ENCODE results near the gene ANTXR1.
A peak's percentile ranks its signal among the peaks of the same experiment; 100 is the strongest.
"Not testable (repeated sequence)": the region's sequence is repeated elsewhere in the genome, so short reads cannot be mapped to it uniquely, and the experiment has no call there.

The ANTXR1 gene

DNA sequence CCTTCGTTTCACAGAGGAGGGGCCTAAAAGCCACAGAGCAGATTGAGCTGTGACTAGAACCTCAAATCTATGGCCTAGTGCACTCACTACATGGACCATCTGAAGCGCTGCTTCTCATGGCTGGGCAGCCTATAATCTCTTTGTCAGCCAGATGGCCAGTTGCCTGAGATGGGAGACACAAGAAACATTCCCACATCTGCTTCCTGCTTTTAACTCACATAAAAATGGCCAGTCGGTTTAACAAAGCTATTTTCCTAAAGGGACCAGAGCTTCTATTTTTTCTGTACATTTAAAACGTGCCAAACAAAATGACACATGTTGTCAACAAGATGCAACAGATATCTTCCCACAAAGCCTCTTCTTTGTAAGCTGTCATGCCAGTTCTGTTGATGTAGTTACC is 200.2 kb downstream of the ANTXR1 start:
- no peak for DNase-seq

- DNase-seq: peak in 2 of 14 donors; percentile 7 to 10
Measured at GRCh38 chr2:69213782-69214181, 200.8 kb downstream of the ANTXR1 start.

DNA sequence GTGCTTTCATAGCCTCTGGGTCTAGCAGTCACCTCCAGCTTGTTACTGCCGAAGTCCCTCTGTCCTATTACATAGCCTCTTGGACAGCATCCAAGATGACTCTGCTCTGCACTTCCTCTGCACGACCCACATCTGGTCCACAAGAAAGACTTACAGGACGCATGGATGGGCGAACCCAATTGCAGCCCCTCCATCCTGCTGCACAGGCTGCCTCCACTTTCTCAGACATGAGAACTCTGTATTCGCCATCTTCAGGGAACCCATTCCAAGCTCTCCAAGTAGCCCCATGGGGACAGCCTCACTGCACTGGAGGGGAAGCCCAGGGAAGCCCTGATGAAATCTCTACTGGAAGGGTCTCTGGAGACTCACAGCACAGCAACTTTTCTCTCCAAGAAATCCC is 201.9 kb downstream of the ANTXR1 start:
- no peak for DNase-seq

DNA sequence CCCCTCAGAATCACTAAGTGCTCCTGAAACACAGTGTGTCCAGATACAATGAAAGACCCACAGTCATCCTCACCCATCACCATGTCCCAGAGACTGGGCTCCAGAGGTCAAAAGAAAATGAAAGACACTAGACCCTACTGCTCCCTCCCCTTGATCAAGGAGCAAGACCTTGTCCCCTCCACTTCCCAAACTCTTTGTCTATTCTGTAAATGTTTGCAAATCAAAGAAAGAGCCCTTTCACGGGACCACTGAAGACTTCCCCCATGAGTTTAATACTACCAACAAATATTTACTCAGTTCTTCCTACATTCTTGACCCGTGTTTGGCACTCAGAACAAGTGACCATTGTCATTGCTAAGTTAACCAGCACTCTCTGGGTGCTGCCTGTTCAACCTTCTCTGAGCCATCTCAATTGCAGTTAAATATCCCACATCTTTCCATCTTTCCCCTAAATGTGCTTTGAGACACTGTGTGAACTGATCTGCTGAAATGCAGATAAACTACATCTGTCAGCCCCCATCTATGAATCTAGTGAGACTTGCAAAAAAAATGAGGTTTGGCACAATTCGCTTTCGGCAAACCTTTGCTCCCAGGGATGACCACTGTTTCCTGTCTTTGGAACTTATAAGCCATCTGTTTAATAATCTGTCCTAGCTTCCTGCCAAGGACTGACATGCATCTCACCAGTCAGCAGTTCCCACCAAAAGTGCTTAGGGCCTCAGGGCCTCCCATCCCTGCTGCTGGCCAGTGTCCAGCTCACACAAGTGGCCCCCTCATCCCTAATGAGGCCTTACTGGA is 203.8 kb downstream of the ANTXR1 start:
- DNase-seq: no peak

- no peak for DNase-seq
Measured at GRCh38 chr2:69217333-69218080, 204.5 kb downstream of the ANTXR1 start.

DNA sequence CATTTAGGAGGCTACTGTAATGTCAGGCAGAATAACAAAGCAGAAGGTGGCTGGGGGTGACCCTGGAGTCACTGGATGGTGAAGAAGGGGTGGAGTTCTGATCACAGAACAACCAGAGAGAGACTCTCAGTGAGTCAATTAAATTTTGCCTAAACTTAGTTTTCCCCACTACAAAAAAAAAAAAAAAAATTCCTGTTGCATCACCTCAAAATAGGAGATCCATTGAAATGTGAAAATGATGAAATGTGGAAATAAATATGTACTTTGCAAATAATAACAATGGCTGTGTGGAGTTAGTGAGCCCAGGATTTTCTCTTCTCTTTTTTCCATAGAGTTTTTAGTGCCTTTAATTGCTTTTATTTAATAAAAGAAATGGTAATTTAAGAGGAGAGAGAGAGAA is 208.5 kb downstream of the ANTXR1 start:
- no peak for DNase-seq

- DNase-seq: peak in 1 of 14 donors; percentile 9
Measured at GRCh38 chr2:69221960-69222751, 209.2 kb downstream of the ANTXR1 start.

GRCh38 chr2:69222953-69223658 is 210.1 kb downstream of the ANTXR1 start:
- no peak for DNase-seq

DNA sequence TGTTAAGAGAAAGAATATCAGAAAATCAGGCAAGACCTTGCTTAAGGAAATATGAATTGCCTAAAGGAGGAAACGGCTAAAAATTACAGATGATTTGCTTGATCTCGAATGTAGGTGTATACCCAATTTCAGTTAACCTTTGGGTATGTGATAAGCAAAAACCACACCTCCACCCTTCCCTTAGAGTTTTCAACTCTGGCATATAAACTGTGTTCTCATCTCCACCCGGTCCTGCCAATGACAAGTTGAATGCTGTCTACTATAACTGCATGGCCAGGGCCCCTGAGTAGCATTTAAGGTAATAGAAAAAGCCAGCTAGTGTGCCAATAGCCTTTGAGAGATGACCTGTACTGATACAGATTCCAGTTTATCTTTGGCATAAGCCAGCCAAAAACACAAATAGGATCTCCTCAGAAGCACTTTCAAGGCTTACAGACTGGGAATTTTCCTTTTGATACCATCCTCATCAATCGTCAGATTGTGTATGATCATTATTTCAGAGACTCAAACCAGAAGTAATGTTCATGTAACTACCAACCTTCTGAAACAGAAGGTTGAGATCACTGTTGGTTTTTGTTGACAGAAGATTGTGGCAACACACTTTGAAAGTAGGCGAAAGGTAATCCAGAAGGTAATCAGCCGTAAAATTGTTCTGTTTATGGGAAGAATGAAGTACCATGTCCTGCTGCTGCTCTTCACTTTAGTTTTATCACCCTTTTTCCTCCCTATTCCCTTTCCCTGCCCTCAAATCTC is 211.0 kb downstream of the ANTXR1 start:
- no peak for DNase-seq

GRCh38 chr2:69224512-69224837 is 211.5 kb downstream of the ANTXR1 start:
- DNase-seq: no peak

DNA sequence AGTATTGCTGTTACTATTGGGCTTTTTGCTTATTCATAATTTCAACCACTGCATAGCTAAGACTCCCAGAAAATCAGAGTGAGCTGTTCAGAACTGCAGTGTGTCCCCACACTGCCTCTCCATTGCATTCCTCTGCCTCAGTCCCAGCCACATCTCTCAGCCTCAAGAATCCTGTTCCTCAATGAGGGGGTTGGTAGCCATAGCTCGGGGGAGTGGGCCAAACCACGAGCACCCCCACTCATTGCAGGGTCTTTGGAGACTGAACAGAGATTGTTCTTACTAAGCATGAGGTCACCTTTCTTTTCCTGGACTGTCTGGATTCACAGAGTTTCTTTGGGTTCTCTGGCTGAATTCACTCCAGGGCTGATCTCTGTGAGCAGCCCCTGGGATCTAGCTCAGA is 213.0 kb downstream of the ANTXR1 start:
- DNase-seq: no peak

- DNase-seq: no peak
Measured at GRCh38 chr2:69226903-69227302, 213.9 kb downstream of the ANTXR1 start.

- no peak for DNase-seq
Measured at GRCh38 chr2:69227716-69228115, 214.7 kb downstream of the ANTXR1 start.

GRCh38 chr2:69230946-69231345 is 218.0 kb downstream of the ANTXR1 start:
- not testable (repeated sequence) for DNase-seq

GRCh38 chr2:69231612-69232277 is 218.8 kb downstream of the ANTXR1 start:
- no peak for DNase-seq

DNA sequence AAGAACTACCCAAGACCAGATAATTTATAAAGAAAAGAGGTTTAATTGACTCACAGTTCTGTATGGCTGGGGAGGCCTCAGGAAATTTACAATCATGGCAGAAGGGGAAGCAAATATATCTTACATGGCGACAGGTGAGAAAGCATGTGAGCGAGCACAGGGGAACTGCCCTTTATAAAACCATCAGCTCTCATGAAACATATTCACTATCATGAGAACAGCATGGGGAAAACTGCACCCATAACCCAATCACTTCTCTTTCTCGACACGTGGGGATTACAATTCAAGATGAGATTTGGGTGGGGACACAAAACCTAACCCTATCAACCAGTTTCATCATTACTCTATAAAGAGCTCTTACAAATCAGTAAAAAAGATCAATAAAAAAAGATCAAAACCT is 222.9 kb downstream of the ANTXR1 start:
- DNase-seq: not testable (repeated sequence)

DNA sequence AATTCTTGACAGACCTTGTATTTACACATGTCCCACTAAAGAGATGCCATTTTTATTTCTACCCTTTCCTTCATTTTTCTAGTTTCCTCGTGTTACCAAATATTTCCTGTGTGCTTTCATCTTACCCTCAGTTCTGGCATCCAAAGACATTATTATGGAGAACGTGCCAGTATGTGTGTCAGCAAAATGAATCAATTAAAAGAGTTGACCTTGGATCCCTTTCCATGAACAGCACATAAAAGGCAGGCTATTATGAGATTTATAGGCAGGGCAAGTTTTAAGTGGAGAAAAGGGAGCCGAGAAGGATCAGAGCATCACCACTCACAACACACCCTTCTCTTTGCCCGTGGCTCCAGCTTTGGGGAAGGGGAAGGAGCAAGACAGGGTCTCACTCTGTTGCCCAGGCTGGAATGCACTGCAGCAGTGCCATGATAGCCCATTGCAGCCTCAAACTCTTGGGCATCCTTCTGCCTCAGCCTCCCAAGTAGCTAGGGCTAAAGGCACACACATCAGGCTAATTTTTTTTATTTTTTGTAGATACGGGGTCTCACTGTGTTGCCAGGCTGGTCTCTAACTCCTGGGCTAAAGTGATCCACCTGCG is 224.2 kb downstream of the ANTXR1 start:
- no peak for DNase-seq

DNA sequence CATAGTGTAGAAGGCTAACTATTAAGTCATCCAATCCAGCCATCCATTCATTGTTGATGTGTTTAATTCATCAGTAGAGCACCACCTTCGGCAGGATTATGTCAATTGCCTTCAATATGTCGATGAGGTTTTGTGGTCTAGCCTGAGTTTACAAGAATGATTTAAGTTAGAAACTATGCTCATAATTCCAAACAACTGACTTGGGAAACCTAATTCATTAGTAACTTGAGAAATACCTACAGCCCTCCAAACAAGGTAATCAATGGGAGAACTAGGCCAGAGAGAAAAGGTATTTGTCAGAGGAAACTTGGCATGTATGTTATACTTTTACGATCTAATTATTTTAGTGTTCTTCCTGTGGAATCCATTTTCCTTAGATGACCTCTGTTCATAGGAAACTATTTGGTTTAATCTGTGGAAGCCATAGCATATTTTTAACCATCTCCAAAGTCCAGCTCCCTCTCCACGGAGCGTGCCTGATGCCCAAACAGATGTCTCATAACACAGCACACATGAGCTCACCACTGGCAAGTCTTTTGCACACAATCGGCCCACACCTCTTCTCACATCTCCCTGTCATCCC is 225.6 kb downstream of the ANTXR1 start:
- DNase-seq: no peak

DNA sequence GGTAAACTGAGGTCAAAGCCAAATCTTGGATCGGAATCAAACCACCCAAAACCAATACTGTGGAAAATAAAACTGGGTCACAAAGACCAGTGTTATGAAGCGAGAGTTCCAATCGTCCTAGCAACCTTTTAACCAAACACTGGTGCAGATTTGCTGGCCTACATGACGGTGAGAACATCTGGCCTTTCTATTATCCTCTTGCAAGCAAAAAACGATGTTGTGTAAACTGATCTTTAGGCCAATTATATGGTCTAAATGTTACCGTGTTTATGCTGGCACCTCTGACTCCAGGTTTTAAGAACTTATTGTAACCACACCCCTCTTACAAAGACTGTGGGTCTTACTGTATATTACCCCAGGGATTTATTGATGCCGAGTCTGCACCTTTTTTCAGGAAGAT is 228.1 kb downstream of the ANTXR1 start:
- DNase-seq: no peak

Measured in C1 segment of cervical spinal cord (tissue), 14 donors.